Endothelial cell of umbilical vein (primary cell): ENCODE data around the gene POU6F2. TPM values are rescaled to one million over a fixed set of nuclear protein-coding genes. Genes with fewer than 3 reads are reported as not detected.

Experiments
- BruUV-seq: library from RNA; stranded (reverse); fragments of 400-500 nt; replicated peaks from 2 replicates; lab custom pipeline; 2021; lab: Mats Ljungman, UMichigan
- CTCF ChIA-PET: fragments of 300-600, 350-600 bp; sonication (Branson Sonifier 250); formaldehyde crosslinking; loops from one replicate; lab custom pipeline; 2021; ENCODE audit warnings: antibody characterized with exemption, inconsistent platforms; lab: Charles Lee
- POLR2A ChIA-PET: fragments of 300-600, 350-600 bp; sonication (Branson Sonifier 250); formaldehyde crosslinking; loops from one replicate; lab custom pipeline; 2021; ENCODE audit warnings: antibody characterized with exemption, inconsistent platforms; lab: Charles Lee
- DNase-seq: peaks from one replicate; pipeline ENCODE4 v3.0.0-alpha.2; 2011; ENCODE audit warnings: low read depth, low spot score
- FAIRE-seq: peaks from 2 replicates; lab custom pipeline; 2011; peaks lifted over from hg19 to GRCh38; lab: Jason Lieb, UNC
- H2AFZ ChIP-seq: 2 replicates; pipeline ENCODE4 v1.6.0; 2012; ENCODE audit warnings: low read depth, low read length, control low read depth, inconsistent platforms
- H3K27ac ChIP-seq: 2 replicates; pipeline ENCODE4 v1.5.1; 2011; ENCODE audit warnings: low read depth, mild to moderate bottlenecking, control low read depth, low read length, moderate library complexity; ENCODE audit not compliant: insufficient read depth
- H3K27me3 ChIP-seq, 2 experiments: 2 replicates each; pipeline versions ENCODE4 v1.6.0 to v1.6.1; 2011; ENCODE audit warnings: low read length in 2 of 2, mixed read lengths in 1 of 2; ENCODE audit not compliant: control insufficient read depth in 2 of 2, insufficient read depth in 2 of 2
- H3K36me3 ChIP-seq, 2 experiments: 2 replicates in 1 of 2; 3 replicates in 1 of 2; pipeline ENCODE4 v1.5.1; 2011; ENCODE audit warnings: low read length in 2 of 2, mild to moderate bottlenecking in 1 of 2, moderate library complexity in 1 of 2; ENCODE audit not compliant: control insufficient read depth in 2 of 2, insufficient read depth in 2 of 2; ENCODE audit errors: extremely low read depth in 1 of 2
- H3K4me1 ChIP-seq: 3 replicates; pipeline ENCODE4 v1.5.1; 2011; ENCODE audit warnings: mild to moderate bottlenecking, low read length; ENCODE audit not compliant: control insufficient read depth, insufficient read depth; ENCODE audit errors: extremely low read depth
- H3K4me2 ChIP-seq: 2 replicates; pipeline ENCODE4 v1.6.1; 2011; ENCODE audit warnings: low read length, control low read depth, mixed read lengths; ENCODE audit not compliant: insufficient read depth
- H3K4me3 ChIP-seq, 3 experiments: fragments of 200-600 bp in 1 of 3; sonication (generic), shearing (Covaris generic) in 1 of 3; replicated peaks in 1 of 3; 2 replicates each; pipeline ENCODE4 v1.5.1; 2011 to 2016; ENCODE audit warnings: control low read depth in 3 of 3, low read length in 3 of 3, mild to moderate bottlenecking in 2 of 3, inconsistent platforms in 1 of 3, low read depth in 1 of 3, moderate library complexity in 1 of 3; ENCODE audit not compliant: insufficient read depth in 1 of 3
- H3K79me2 ChIP-seq: 2 replicates; pipeline ENCODE4 v1.6.0; 2012; ENCODE audit warnings: low read length, inconsistent platforms; ENCODE audit not compliant: control insufficient read depth, insufficient read depth
- H3K9ac ChIP-seq: replicated peaks from 2 replicates; pipeline ENCODE3; 2011; ENCODE audit warnings: low read length, control low read depth; ENCODE audit not compliant: insufficient read depth; ENCODE audit errors: extremely low read depth
- H3K9me1 ChIP-seq: replicated peaks from 3 replicates; pipeline ENCODE4 v1.6.0; 2011; ENCODE audit warnings: mild to moderate bottlenecking, low read length; ENCODE audit not compliant: control insufficient read depth, insufficient read depth; ENCODE audit errors: extremely low read depth
- H3K9me3 ChIP-seq: replicated peaks from 2 replicates; pipeline ENCODE4 v1.5.1; 2012; ENCODE audit warnings: low read length, inconsistent platforms; ENCODE audit not compliant: control insufficient read depth, insufficient read depth
- H4K20me1 ChIP-seq: replicated peaks from 2 replicates; pipeline ENCODE3; 2011; ENCODE audit warnings: mild to moderate bottlenecking, low read length; ENCODE audit not compliant: control insufficient read depth, insufficient read depth; ENCODE audit errors: extremely low read depth
- EZH2 ChIP-seq: IDR thresholded peaks from 2 replicates; pipeline ENCODE4 v1.6.1; 2012; ENCODE audit warnings: borderline replicate concordance, low read depth, mild to moderate bottlenecking, moderate library complexity, low read length, inconsistent platforms; ENCODE audit not compliant: severe bottlenecking
- FOS ChIP-seq: IDR thresholded peaks from 2 replicates; pipeline ENCODE4 v1.6.1; 2011; ENCODE audit warnings: mild to moderate bottlenecking, low read length, moderate library complexity, borderline replicate concordance; ENCODE audit not compliant: insufficient read depth
- GATA2 ChIP-seq: IDR thresholded peaks from 2 replicates; pipeline ENCODE4 v1.7.0; 2011; ENCODE audit warnings: low read depth, mild to moderate bottlenecking, moderate library complexity, mixed read lengths, low read length; ENCODE audit not compliant: insufficient read length, insufficient read depth
- JUN ChIP-seq: IDR thresholded peaks from 2 replicates; pipeline ENCODE4 v1.6.1; 2011; ENCODE audit warnings: borderline replicate concordance, low read depth; ENCODE audit not compliant: insufficient read length, insufficient read depth
- MYC ChIP-seq: IDR thresholded peaks from one replicate; pipeline ENCODE4 v1.6.1; 2011; ENCODE audit warnings: mild to moderate bottlenecking, low read depth, low read length
- POLR2A ChIP-seq: IDR thresholded peaks from 2 replicates; pipeline ENCODE4 v1.6.1; 2012; ENCODE audit warnings: low read depth, mild to moderate bottlenecking, control low read depth, low read length
- POLR2AphosphoS5 ChIP-seq: IDR thresholded peaks from 2 replicates; pipeline ENCODE4 v1.6.1; 2012; ENCODE audit warnings: low read depth, mild to moderate bottlenecking, control low read depth, low read length, moderate library complexity; ENCODE audit not compliant: insufficient read depth
- dilution Hi-C: fragments of 300-500 bp; cut with MboI; formaldehyde crosslinking; loops from one replicate; pipeline ENCODE4 v1.15.0; 2019; ENCODE audit warnings: low sequenced_read_pairs; ENCODE audit not compliant: extremely low pct_ligation_motif_present
- intact Hi-C: fragments of 100-400 bp; cut with micrococcal nuclease; formaldehyde crosslinking; loops from one replicate; pipeline ENCODE4 v1.10.0; 2022
- polyA plus RNA-seq, 4 experiments: library from polyadenylated mRNA; depleted of rRNA in 3 of 4; stranded (reverse) in 3 of 4; unstranded in 1 of 4; fragments of >200 nt; gene quantifications; 2 replicates each; pipeline versions ENCODE4 v1.2.1 to v1.2.3, GENCODE V29; 2011 to 2012; ENCODE audit warnings: missing spikeins in 1 of 4
- total RNA-seq: library from RNA; stranded (reverse); gene quantifications from 2 replicates; pipeline ENCODE4 v1.2.3, GENCODE V29; 2021
- TF ChIP-seq, protein P1 (sequence below): IDR thresholded peaks from 2 replicates; pipeline ENCODE4 v1.6.1; 2011; ENCODE audit not compliant: insufficient read depth, insufficient read length
- TF ChIP-seq, protein P2 (sequence below), 2 donors: IDR thresholded peaks; 1 replicate in 1 of 2; 2 replicates in 1 of 2; pipeline ENCODE4 v1.5.1; 2011; ENCODE audit warnings: low read length in 2 of 2, mild to moderate bottlenecking in 2 of 2, moderate library complexity in 2 of 2, control low read depth in 1 of 2, inconsistent platforms in 1 of 2, low read depth in 1 of 2; ENCODE audit not compliant: insufficient read depth in 1 of 2; ENCODE audit errors: extremely low read depth in 1 of 2

Gene POU6F2
- total and polyA plus RNA-seq, 2 donors (not counting 3 experiments of a cell fraction or from before 2014, with no cell fraction given): 0.29 TPM; not detected in 1

- FAIRE-seq (no peak), DNase-seq (no peak)
- H3K9me3 ChIP-seq: no peaks in the 10 kb centered on the region
- no TSS peak for BruUV-seq
- H3K36me3 ChIP-seq: no peaks in the 10 kb centered on the region
- intact Hi-C loops: no loop called here
- no peaks in the 10 kb centered on the region for H3K79me2 ChIP-seq
- H4K20me1 ChIP-seq: no peaks in the 10 kb centered on the region
- H3K9me1 ChIP-seq: no peaks in the 10 kb centered on the region
- POLR2A ChIA-PET: no interaction called here
- CTCF ChIA-PET: no interaction called here
- TF ChIP-seq EZH2 (no peak), GATA2 (no peak), JUN (no peak), POLR2A (no peak), POLR2AphosphoS5 (no peak), FOS (no peak), MYC (no peak)
- TF ChIP-seq, protein P1, sequence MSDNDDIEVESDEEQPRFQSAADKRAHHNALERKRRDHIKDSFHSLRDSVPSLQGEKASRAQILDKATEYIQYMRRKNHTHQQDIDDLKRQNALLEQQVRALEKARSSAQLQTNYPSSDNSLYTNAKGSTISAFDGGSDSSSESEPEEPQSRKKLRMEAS: no peak
- TF ChIP-seq, protein P2, sequence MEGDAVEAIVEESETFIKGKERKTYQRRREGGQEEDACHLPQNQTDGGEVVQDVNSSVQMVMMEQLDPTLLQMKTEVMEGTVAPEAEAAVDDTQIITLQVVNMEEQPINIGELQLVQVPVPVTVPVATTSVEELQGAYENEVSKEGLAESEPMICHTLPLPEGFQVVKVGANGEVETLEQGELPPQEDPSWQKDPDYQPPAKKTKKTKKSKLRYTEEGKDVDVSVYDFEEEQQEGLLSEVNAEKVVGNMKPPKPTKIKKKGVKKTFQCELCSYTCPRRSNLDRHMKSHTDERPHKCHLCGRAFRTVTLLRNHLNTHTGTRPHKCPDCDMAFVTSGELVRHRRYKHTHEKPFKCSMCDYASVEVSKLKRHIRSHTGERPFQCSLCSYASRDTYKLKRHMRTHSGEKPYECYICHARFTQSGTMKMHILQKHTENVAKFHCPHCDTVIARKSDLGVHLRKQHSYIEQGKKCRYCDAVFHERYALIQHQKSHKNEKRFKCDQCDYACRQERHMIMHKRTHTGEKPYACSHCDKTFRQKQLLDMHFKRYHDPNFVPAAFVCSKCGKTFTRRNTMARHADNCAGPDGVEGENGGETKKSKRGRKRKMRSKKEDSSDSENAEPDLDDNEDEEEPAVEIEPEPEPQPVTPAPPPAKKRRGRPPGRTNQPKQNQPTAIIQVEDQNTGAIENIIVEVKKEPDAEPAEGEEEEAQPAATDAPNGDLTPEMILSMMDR (IDR thresholded peaks at IDR 0.05; ENCODE audit: extremely low read depth in 1 of 2, insufficient read depth in 1 of 2, low read depth in 1 of 2, low read length in 2 of 2): no peak
- H3K27me3 ChIP-seq: peaks cover 8 to 10% of the 10 kb centered on the region in 2 experiments
- H3K4me1 ChIP-seq: no peaks in the 10 kb centered on the region
- H3K4me3 ChIP-seq: no peak overlapping the region
- dilution Hi-C loops: no loop called here
- H3K4me2 ChIP-seq: no peak overlapping the region
- no peak overlapping the region for H3K27ac ChIP-seq
- H2AFZ ChIP-seq: no peak overlapping the region
- H3K9ac ChIP-seq: no peak overlapping the region
Measured at GRCh38 chr7:39458061-39458745, 480.5 kb downstream of the POU6F2 start.
